SU-DHL-6 (cell line): ENCODE measurements around the gene INPP5A.

Experiments used
- H2AFZ ChIP-seq: fragments of 200-600 bp; sonication (generic); 2 replicates; pipeline ENCODE4 v1.6.1; 2014; ENCODE audit warnings: low read depth, mild to moderate bottlenecking, moderate library complexity, mixed read lengths, antibody characterized with exemption, low read length; ENCODE audit not compliant: severe bottlenecking
- H3F3A ChIP-seq: fragments of 200-600 bp; shearing (Covaris generic); 2 replicates; pipeline ENCODE4 v1.6.0; 2016; ENCODE audit warnings: antibody characterized with exemption, mild to moderate bottlenecking; ENCODE audit not compliant: insufficient read depth
- H3K27ac ChIP-seq: fragments of 200-600 bp; sonication (generic); 2 replicates; pipeline ENCODE4 v1.5.1; 2016; ENCODE audit warnings: low read depth, mild to moderate bottlenecking, low read length, moderate library complexity, mixed read lengths
- H3K27me3 ChIP-seq: fragments of 200-600 bp; sonication (generic), shearing (Covaris generic); 2 replicates; pipeline ENCODE4 v1.6.0; 2014; ENCODE audit warnings: mild to moderate bottlenecking, low read length
- H3K36me3 ChIP-seq: fragments of 200-600 bp; sonication (generic); 2 replicates; pipeline ENCODE4 v1.6.1; 2014; ENCODE audit warnings: mild to moderate bottlenecking, low read length, mixed read lengths
- H3K4me2 ChIP-seq: fragments of 300-600, 200-600 bp; shearing (Covaris generic), sonication (generic); 2 replicates; pipeline ENCODE4 v1.6.0; 2014; ENCODE audit warnings: low read length, low read depth, mild to moderate bottlenecking; ENCODE audit not compliant: poor library complexity, severe bottlenecking
- H3K4me3 ChIP-seq: fragments of 200-600 bp; sonication (generic); 2 replicates; pipeline ENCODE4 v1.5.1; 2014; ENCODE audit warnings: antibody characterized with exemption, low read length, mild to moderate bottlenecking, mixed read lengths; ENCODE audit not compliant: insufficient read depth, poor library complexity, severe bottlenecking
- H3K79me2 ChIP-seq: fragments of 200-600 bp; sonication (generic); 2 replicates; pipeline ENCODE4 v1.6.1; 2014; ENCODE audit warnings: mild to moderate bottlenecking, low read length, moderate library complexity; ENCODE audit not compliant: insufficient read depth
- H3K9ac ChIP-seq: fragments of 200-600 bp; sonication (generic); 2 replicates; pipeline ENCODE4 v1.7.0; 2014; ENCODE audit warnings: mild to moderate bottlenecking, low read length
- H3K9me2 ChIP-seq: fragments of 200-600 bp; sonication (generic); replicated peaks from 2 replicates; pipeline ENCODE4 v1.6.1; 2014; ENCODE audit warnings: low read length; ENCODE audit not compliant: insufficient read depth
- H3K9me3 ChIP-seq: fragments of 200-600 bp; sonication (generic); 2 replicates; pipeline ENCODE4 v1.6.1; 2014; ENCODE audit warnings: low read length, mixed read lengths; ENCODE audit not compliant: insufficient read depth
- H4K20me1 ChIP-seq: fragments of 200-600 bp; sonication (generic); 2 replicates; pipeline ENCODE4 v1.6.1; 2014; ENCODE audit warnings: low read depth, mild to moderate bottlenecking, antibody characterized with exemption, low read length, moderate library complexity, mixed read lengths
- EZH2phosphoT487 ChIP-seq: fragments of 200-600 bp; sonication (generic), shearing (Covaris generic); conservative IDR thresholded peaks from 2 replicates; pipeline ENCODE4 v1.6.1; 2018; ENCODE audit warnings: mild to moderate bottlenecking, antibody characterized with exemption, low read length, moderate library complexity, mixed read lengths
- TF ChIP-seq, protein P1 (sequence below): fragments of 200-600 bp; sonication (generic); IDR thresholded peaks from one replicate; pipeline ENCODE4 v1.5.1; 2017; ENCODE audit warnings: antibody characterized with exemption, mild to moderate bottlenecking, low read length, moderate library complexity; ENCODE audit not compliant: insufficient read depth, poor library complexity, severe bottlenecking

INPP5A gene

DNA sequence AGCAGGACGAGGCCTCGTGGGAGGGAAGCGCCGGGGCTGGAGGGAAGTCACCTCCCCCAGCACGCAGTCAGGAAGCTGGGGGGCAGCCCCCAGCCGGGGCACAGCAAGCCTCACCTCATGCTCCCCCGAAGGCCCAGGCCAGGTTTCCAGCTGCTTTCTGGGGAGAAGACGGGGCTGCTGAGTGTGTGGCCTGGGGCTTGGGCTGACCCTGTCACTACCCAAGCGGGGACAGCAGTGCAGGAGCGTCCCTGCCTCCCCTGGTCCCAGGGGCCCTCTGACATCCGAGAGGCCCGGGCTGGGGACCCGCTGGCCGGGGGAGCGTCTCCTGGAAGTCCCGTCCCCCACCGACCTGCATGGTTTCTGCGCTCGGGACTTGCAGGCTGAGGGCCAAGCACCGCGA lies 268.0 kb downstream of the INPP5A start:
- Histone ChIP-seq H3K9me3 (no peaks in the 10 kb centered on the region), H3K27ac (no peak overlapping the region), H3K4me3 (no peak overlapping the region), H2AFZ (no peak overlapping the region), H3K27me3 (no peaks in the 10 kb centered on the region), H3K9ac (no peak overlapping the region), H3F3A (no peaks in the 10 kb centered on the region), H3K36me3 (no peaks in the 10 kb centered on the region), H3K4me2 (no peak overlapping the region), H3K79me2 (no peaks in the 10 kb centered on the region), H3K9me2 (no peaks in the 10 kb centered on the region), H4K20me1 (no peaks in the 10 kb centered on the region)
- TF ChIP-seq, protein P1, sequence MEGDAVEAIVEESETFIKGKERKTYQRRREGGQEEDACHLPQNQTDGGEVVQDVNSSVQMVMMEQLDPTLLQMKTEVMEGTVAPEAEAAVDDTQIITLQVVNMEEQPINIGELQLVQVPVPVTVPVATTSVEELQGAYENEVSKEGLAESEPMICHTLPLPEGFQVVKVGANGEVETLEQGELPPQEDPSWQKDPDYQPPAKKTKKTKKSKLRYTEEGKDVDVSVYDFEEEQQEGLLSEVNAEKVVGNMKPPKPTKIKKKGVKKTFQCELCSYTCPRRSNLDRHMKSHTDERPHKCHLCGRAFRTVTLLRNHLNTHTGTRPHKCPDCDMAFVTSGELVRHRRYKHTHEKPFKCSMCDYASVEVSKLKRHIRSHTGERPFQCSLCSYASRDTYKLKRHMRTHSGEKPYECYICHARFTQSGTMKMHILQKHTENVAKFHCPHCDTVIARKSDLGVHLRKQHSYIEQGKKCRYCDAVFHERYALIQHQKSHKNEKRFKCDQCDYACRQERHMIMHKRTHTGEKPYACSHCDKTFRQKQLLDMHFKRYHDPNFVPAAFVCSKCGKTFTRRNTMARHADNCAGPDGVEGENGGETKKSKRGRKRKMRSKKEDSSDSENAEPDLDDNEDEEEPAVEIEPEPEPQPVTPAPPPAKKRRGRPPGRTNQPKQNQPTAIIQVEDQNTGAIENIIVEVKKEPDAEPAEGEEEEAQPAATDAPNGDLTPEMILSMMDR = no peak
- no peak for TF ChIP-seq EZH2phosphoT487

DNA sequence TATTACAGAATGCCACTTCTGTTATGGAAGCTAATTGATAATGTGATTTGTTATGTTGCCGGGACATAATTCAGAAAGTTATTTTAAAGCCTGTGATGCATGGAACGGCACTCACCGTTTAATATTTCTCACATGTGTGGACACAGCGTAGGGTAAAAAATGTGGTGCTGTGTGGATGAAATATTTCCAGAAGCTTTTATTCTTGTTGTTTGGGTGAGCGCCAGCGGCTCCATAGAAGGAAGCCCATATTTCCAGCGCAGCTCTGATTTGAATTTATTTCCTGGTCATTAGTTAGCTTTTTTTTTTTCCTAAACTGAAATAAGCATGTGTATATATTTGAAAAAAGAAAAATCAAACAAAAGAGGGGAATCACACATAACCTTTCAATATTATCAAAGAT lies 268.5 kb downstream of the INPP5A start:
- no peaks in the 10 kb centered on the region for H3K27me3 ChIP-seq
- H3K79me2 ChIP-seq = no peaks in the 10 kb centered on the region
- H2AFZ ChIP-seq = no peak overlapping the region
- H3K9me2 ChIP-seq = no peaks in the 10 kb centered on the region
- no peaks in the 10 kb centered on the region for H3F3A ChIP-seq
- H3K9me3 ChIP-seq = no peaks in the 10 kb centered on the region
- TF ChIP-seq, protein P1 = no peak
- no peak for TF ChIP-seq EZH2phosphoT487
- H3K9ac ChIP-seq = no peak overlapping the region
- H3K36me3 ChIP-seq = no peaks in the 10 kb centered on the region
- no peak overlapping the region for H3K4me3 ChIP-seq
- H3K27ac ChIP-seq = no peak overlapping the region
- no peak overlapping the region for H3K4me2 ChIP-seq
- no peaks in the 10 kb centered on the region for H4K20me1 ChIP-seq

DNA sequence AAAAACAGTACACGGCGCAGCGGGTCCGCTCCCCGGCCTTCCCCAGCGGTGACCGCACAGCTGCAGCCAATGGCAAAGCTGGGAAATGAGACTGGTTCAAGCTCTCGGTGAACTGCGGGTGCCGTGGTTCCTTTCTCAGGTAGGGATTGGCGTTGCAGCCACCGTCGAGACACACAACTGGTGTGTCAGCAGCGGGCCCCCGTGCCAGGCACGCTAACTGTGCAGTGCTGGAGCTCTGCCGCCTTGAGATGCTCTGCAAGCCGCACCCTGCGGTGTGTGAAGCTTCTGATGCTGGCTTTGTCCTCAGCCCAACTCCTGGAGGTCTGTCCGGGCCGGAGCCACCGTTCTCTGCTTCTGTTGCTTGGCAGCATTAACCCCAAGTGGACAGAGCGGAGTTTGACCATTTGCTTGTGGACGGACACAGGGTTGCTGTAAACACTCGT lies 269.0 kb downstream of the INPP5A start:
- H2AFZ ChIP-seq = no peak overlapping the region
- no peak overlapping the region for H3K9ac ChIP-seq
- no peaks in the 10 kb centered on the region for H4K20me1 ChIP-seq
- no peaks in the 10 kb centered on the region for H3K9me2 ChIP-seq
- H3K27ac ChIP-seq = no peak overlapping the region
- no peaks in the 10 kb centered on the region for H3K36me3 ChIP-seq
- no peak for TF ChIP-seq EZH2phosphoT487
- TF ChIP-seq, protein P1 = no peak
- H3F3A ChIP-seq = no peaks in the 10 kb centered on the region
- H3K27me3 ChIP-seq = no peaks in the 10 kb centered on the region
- H3K9me3 ChIP-seq = no peaks in the 10 kb centered on the region
- no peaks in the 10 kb centered on the region for H3K79me2 ChIP-seq
- H3K4me2 ChIP-seq = no peak overlapping the region
- no peak overlapping the region for H3K4me3 ChIP-seq

DNA sequence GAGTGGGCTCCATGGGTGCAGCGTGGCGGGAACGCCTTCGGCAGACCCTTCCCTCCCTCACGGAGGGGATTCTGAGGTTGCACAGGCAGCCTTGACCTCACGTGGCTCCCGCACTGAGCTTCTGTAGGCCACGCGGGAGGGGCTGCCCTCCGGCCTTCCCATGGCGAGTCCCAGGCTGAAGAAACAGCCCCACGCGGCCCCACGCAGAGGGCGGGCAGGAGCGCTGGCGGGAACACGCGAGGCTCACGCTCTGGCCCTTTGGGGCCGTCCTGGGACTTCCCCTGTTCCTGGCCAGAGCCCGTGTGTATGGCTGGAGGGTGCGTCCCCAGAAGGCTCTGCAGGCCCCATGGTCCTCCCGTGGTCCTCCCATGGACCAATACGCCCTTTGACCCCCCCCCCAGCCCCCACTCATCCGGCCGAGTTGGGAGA lies 270.0 kb downstream of the INPP5A start:
- H3K9me2 ChIP-seq = no peaks in the 10 kb centered on the region
- H3K9ac ChIP-seq = no peak overlapping the region
- H2AFZ ChIP-seq = no peak overlapping the region
- no peaks in the 10 kb centered on the region for H3K36me3 ChIP-seq
- H3F3A ChIP-seq = no peaks in the 10 kb centered on the region
- no peaks in the 10 kb centered on the region for H3K79me2 ChIP-seq
- H3K27me3 ChIP-seq = no peaks in the 10 kb centered on the region
- H3K27ac ChIP-seq = no peak overlapping the region
- no peak overlapping the region for H3K4me3 ChIP-seq
- H3K4me2 ChIP-seq = no peak overlapping the region
- no peak for TF ChIP-seq EZH2phosphoT487
- TF ChIP-seq, protein P1 = no peak
- H3K9me3 ChIP-seq = no peaks in the 10 kb centered on the region
- no peaks in the 10 kb centered on the region for H4K20me1 ChIP-seq
